Heart right ventricle (tissue), 16 donors: ENCODE results near the gene IGF2R. TPM values are rescaled to one million over a fixed set of nuclear protein-coding genes. Genes with fewer than 3 reads are reported as not detected.
A peak's percentile ranks its signal among the peaks of the same experiment; 100 is the strongest.
"Not testable (repeated sequence)": the region's sequence is repeated elsewhere in the genome, so short reads cannot be mapped to it uniquely, and the experiment has no call there.

ENCODE experiments used
- ATAC-seq, 8 donors: fragments of 200-7000 bp; cut with Tn5 transposase; one replicate each; pipeline ENCODE4 v1.9.1; 2020; ENCODE audit warnings: mild to moderate bottlenecking in 8 of 8, moderate library complexity in 8 of 8, moderate number of reproducible peaks in 1 of 8
- DNase-seq, 2 donors: peaks; one replicate each; pipeline ENCODE4 v3.0.0-alpha.2; 2020
- H3K27ac ChIP-seq, 10 donors: fragments of 200-600 bp; sonication (generic) in 2 of 10; one replicate each; pipeline versions ENCODE4 v1.5.0 to v1.8.0; 2020 to 2022; ENCODE audit warnings: mild to moderate bottlenecking in 3 of 10
- H3K27me3 ChIP-seq, 7 donors: fragments of 200-600 bp; one replicate each; pipeline ENCODE4 v1.8.0; 2021 to 2022; ENCODE audit warnings: mild to moderate bottlenecking in 2 of 7
- H3K36me3 ChIP-seq, 9 donors: fragments of 200-600 bp; sonication (generic) in 1 of 9; one replicate each; pipeline versions ENCODE4 v1.5.0 to v1.8.0; 2020 to 2022; ENCODE audit warnings: mild to moderate bottlenecking in 2 of 9
- H3K4me1 ChIP-seq, 9 donors: fragments of 200-600 bp; sonication (generic) in 1 of 9; one replicate each; pipeline versions ENCODE4 v1.5.0 to v1.8.0; 2020 to 2022; ENCODE audit warnings: mild to moderate bottlenecking in 4 of 9
- H3K4me3 ChIP-seq, 10 donors: fragments of 200-600 bp; sonication (generic) in 2 of 10; one replicate each; pipeline versions ENCODE4 v1.5.0 to v1.8.0; 2020 to 2022; ENCODE audit warnings: mild to moderate bottlenecking in 7 of 10, moderate library complexity in 2 of 10
- H3K9me3 ChIP-seq, 11 donors: fragments of 200-600 bp in 10 of 11; sonication (generic) in 2 of 11; one replicate each; pipeline versions ENCODE4 v1.5.0 to v1.8.0; 2013 to 2022; ENCODE audit warnings: mild to moderate bottlenecking in 2 of 11, control low read depth in 1 of 11, moderate library complexity in 1 of 11
- WGBS, 2 donors: extraction: QIAGEN DNeasy Blood & Tissue Kit; methylation state at CpG; one replicate each; pipeline ENCODE4 v1.1.7; 2013; ENCODE audit warnings: inconsistent platforms in 1 of 2; 5-methylcytosine and 5-hydroxymethylcytosine counted together
- intact Hi-C, 10 donors: fragments of 100-400 bp; cut with DNase I; formaldehyde crosslinking; loops; one replicate each; pipeline versions ENCODE4 v1.11.1 to v1.14.2; 2022
- polyA plus RNA-seq, 2 donors: library from polyadenylated mRNA; stranded (reverse); fragments of 200-250 nt; gene quantifications; one replicate each; pipeline ENCODE4 v1.2.3, GENCODE V29; 2013
- total RNA-seq, 10 donors: library from RNA; stranded (reverse); fragmentation: NEBNext Ultra II Directional in 3 of 10; extraction: Animal tissue kit (Norgen Biotek cat#: 25700) in 3 of 10; gene quantifications; one replicate each; pipeline versions ENCODE4 v1.2.1 to v1.2.4, GENCODE V29; 2021 to 2023
- TF ChIP-seq, protein P1 (sequence below), 9 donors: fragments of 200-600 bp; sonication (generic) in 2 of 9; IDR thresholded peaks; one replicate each; pipeline versions ENCODE4 v1.5.0 to v1.8.0; 2021 to 2022; ENCODE audit warnings: antibody characterized with exemption in 9 of 9, mild to moderate bottlenecking in 5 of 9, moderate library complexity in 1 of 9
- donor health status: Arrhythmogenic right ventricular cardiomyopathy.
- donor health status: ischemic (EF 13 %, LVEDD 7.1; RV severe dilation, severe dysfunction).
- donor health status: healthy with polysubstance abuse.
- donor health status: DM: no; HTN: yes; CAD: no.
- donor health status: DM: no; HTN: no; CAD: no.
- donor health status: ischemic (EF 25% LVEDD 6.9; RV normal size, moderate dysfunction).
- donor health status: ischemic (EF 25% LVEDD 5.7; RV mildly dilated, moderate dysfunction).
- donor health status: healthy.
- donor health status: DM: yes; HTN: yes; CAD: no.
- donor health status: Ischemic cardiomyopathy.
- donor health status: ischemic (EF 35%, LVEDD 5.7; RV mildly dilated, moderate dysfunction).
- donor health status: nonischemic (EF 11% LVEDD 7.7; RV severe dilation, severe dysfunction).
- donor health status: DM: yes; HTN: yes; CAD: no.
- donor health status: PGD.
- donor health status: ischemic (EF 29% LVEDD 5.4; RV normal size, mild dysfunction).
- donor health status: nonischemic (EF 23%, LVEDD 6.1; RV moderate dilation, normal function).

IGF2R gene
- total and polyA plus RNA-seq, 12 donors = 13.7 to 95.6 (median 70.2) TPM

DNA sequence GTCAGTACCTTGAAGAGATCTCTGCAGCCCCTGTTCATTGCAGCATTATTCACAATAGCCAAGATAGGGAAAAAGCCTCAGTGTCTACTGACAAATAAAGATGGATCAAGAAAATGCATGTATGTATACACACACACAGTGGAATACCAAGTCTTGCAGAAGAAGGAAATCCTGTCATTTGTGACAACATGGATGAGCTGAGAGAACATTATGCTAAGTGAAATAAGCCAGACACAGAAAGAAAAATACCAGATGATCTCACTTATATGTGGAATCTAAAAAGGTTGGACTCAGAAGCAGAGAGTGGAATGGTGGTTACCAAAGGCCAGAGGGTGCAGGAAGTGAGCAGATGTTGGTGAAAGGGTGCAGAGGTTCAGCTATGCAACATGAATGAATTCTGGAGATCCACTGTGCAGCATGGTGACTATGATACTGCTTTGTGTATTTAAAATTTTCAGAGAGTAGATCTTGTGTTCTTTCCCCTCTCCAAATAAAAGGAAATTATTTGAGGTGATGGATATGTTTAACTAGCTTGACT lies 141.8 kb downstream of the IGF2R start:
- Histone ChIP-seq H3K4me1 (peaks cover 0 to 5% (median 0%) of the 10 kb centered on the region in 9 donors), H3K27me3 (no peaks in the 10 kb centered on the region), H3K9me3 (no peaks in the 10 kb centered on the region), H3K27ac (no peak overlapping the region), H3K4me3 (no peak overlapping the region), H3K36me3 (peaks cover 0 to 48% (median 11%) of the 10 kb centered on the region in 9 donors)
- TF ChIP-seq, protein P1, sequence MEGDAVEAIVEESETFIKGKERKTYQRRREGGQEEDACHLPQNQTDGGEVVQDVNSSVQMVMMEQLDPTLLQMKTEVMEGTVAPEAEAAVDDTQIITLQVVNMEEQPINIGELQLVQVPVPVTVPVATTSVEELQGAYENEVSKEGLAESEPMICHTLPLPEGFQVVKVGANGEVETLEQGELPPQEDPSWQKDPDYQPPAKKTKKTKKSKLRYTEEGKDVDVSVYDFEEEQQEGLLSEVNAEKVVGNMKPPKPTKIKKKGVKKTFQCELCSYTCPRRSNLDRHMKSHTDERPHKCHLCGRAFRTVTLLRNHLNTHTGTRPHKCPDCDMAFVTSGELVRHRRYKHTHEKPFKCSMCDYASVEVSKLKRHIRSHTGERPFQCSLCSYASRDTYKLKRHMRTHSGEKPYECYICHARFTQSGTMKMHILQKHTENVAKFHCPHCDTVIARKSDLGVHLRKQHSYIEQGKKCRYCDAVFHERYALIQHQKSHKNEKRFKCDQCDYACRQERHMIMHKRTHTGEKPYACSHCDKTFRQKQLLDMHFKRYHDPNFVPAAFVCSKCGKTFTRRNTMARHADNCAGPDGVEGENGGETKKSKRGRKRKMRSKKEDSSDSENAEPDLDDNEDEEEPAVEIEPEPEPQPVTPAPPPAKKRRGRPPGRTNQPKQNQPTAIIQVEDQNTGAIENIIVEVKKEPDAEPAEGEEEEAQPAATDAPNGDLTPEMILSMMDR (IDR thresholded peaks at IDR 0.05) = no peak
- no peak for DNase-seq
- no peak for ATAC-seq
- intact Hi-C loops = no loop called here

DNA sequence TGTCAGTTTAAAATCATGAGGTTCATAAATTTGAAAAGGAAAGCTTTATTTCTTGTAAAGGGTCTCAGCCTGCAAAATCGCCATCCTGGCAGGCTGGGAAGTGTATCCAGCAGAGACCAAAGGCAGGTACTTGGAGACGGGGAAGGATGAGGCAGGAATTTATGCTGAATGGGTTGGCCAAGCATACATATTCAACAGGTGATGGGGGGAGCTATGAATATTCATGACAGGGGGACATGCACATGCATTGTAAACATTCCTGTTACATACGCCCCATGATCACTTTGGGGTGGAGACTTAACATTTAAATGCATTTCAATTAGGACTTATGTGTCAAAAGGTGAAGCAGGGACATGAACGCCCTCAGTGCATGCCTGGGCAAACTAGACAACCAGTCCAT lies 142.9 kb downstream of the IGF2R start:
- intact Hi-C loops = no loop called here

DNA sequence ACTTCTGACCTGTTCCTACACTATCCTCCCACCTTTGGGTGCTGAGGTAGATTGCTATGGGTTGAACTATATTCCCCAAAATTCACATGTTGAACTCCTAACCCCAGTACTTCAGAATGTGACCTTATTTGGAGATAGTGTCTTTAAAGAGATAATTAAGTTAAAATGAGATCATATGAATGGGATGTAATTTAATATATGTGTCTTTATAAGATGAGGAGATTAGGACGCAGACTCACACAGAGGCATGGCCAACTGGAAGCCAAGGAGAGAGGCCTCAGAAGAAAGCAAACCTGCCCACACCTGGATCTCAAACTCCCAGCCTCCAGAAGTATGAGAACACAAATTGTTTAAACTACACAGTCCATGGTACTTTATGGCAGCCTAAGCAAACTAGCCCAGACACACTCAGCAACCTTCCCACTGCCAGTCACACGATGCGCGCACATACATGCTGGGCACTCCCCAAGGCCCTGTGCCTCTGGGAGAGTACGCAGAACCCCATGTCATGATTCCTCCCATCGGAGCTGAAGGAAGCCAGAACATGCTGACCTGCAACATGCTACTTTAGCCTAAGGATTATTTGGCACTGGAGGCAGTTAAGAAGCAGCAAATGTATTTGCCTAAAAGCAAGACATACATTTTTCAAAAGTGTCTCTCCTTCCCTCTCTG lies 143.9 kb downstream of the IGF2R start:
- DNase-seq = no peak
- WGBS, 2 donors = 93 to 95% methylated on average over 6 of the region's 6 CpGs
- Histone ChIP-seq H3K27me3 (no peaks in the 10 kb centered on the region), H3K4me3 (no peak overlapping the region), H3K9me3 (peaks cover 0 to 5% (median 0%) of the 10 kb centered on the region in 11 donors), H3K36me3 (peaks cover 0 to 29% (median 3%) of the 10 kb centered on the region in 9 donors), H3K27ac (no peak overlapping the region), H3K4me1 (peaks cover 0 to 5% (median 0%) of the 10 kb centered on the region in 9 donors)
- TF ChIP-seq, protein P1 (IDR thresholded peaks at IDR 0.05) = no peak
- ATAC-seq = no peak
- intact Hi-C loops = no loop called here

More for the DNA sequence above, 142.9 kb downstream of the IGF2R start:
- Histone ChIP-seq H3K27me3 (no peaks in the 10 kb centered on the region), H3K9me3 (no peaks in the 10 kb centered on the region), H3K4me3 (no peak overlapping the region), H3K36me3 (peaks cover 0 to 37% (median 7%) of the 10 kb centered on the region in 9 donors), H3K27ac (no peak overlapping the region), H3K4me1 (peaks cover 0 to 5% (median 0%) of the 10 kb centered on the region in 9 donors)
- TF ChIP-seq, protein P1 (IDR thresholded peaks at IDR 0.05) = no peak
- ATAC-seq (no peak), DNase-seq (no peak)
- 87 to 88% methylated on average over 4 of the region's 4 CpGs for WGBS, 2 donors

DNA sequence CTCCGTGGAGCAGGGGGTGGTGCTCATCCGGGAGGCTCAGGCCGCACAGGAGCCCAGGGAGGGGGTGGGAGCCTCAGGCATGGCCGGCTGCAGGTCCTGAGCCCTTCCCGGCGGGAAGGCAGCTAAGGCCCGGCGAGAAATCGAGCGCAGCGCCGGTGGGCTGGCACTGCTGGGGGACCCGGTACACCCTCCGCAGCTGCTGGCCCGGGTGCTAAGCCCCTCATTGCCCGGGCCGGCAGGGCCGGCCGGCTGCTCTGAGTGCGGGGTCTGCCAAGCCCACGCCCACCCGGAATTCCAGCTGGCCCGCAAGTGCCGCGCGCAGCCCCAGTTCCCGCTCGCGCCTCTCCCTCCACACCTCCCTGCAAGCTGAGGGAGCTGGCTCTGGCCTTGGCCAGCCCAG lies 145.7 kb downstream of the IGF2R start:
- H3K4me1 ChIP-seq, H3K4me3 ChIP-seq, ATAC-seq, H3K27me3 ChIP-seq, intact Hi-C loops, DNase-seq, H3K27ac ChIP-seq: not testable (repeated sequence)
- 97 to 98% methylated on average over 25 to 29 of the region's 29 CpGs for WGBS, 2 donors
- peaks cover 0 to 11% (median 0%) of the 10 kb centered on the region in 11 donors for H3K9me3 ChIP-seq
- peaks cover 0 to 21% (median 0%) of the 10 kb centered on the region in 9 donors for H3K36me3 ChIP-seq

DNA sequence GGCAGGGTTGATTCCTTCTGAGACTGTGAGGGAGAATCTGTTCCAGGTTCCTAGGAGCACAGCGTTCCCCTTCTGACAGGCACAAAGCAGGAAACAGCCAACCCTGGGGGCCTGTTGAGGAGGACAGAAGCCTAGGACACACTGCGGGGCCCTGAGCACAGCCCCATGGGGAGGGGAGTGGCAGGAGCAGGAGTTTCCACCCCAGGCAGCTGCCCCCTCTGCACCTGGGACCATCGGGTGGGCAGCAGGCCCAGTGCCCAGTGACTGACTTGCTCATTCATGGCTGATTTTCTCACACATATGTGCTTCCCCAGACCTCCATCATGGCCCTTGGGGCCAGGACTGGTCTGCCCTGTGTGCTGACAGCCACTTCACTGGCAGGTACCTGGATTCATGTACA lies 146.5 kb downstream of the IGF2R start:
- Histone ChIP-seq H3K36me3 (peaks cover 0 to 13% (median 0%) of the 10 kb centered on the region in 9 donors), H3K9me3 (peaks cover 0 to 11% (median 0%) of the 10 kb centered on the region in 11 donors), H3K27me3 (no peaks in the 10 kb centered on the region), H3K4me3 (no peak overlapping the region), H3K4me1 (peaks cover 0 to 5% (median 0%) of the 10 kb centered on the region in 9 donors), H3K27ac (no peak overlapping the region)
- ATAC-seq (peak in 1 of 8 donors; percentile 26), DNase-seq (no peak)
- 97 to 100% methylated on average over 3 of the region's 3 CpGs for WGBS, 2 donors
- TF ChIP-seq, protein P1 (IDR thresholded peaks at IDR 0.05) = no peak
- intact Hi-C loops = no loop called here
